B cell (primary cell): ENCODE results near the gene CHRM2. TPM values are rescaled to one million over a fixed set of nuclear protein-coding genes. Genes with fewer than 3 reads are reported as not detected.

Source experiments
- ATAC-seq: fragments of 200-7000 bp; cut with Tn5 transposase; one replicate; pipeline ENCODE4 v1.10.0; 2021; ENCODE audit warnings: low read depth, mild to moderate bottlenecking, moderate number of reproducible peaks, moderate library complexity
- CTCF ChIA-PET: fragments of 350-600 bp; sonication (Branson Sonifier 250); formaldehyde crosslinking; loops from one replicate; lab custom pipeline; 2021; ENCODE audit warnings: antibody characterized with exemption, inconsistent platforms; lab: Charles Lee
- POLR2A ChIA-PET: fragments of 350-600 bp; sonication (Branson Sonifier 250); formaldehyde crosslinking; loops from one replicate; lab custom pipeline; 2021; ENCODE audit warnings: antibody characterized with exemption; lab: Charles Lee
- DNase-seq: peaks from one replicate; pipeline ENCODE4 v3.0.0; 2013
- H2AFZ ChIP-seq: 2 replicates; pipeline ENCODE4 v1.6.1; 2012; ENCODE audit warnings: mild to moderate bottlenecking, low read depth, low read length; ENCODE audit not compliant: insufficient read depth, poor library complexity, severe bottlenecking
- H3K27ac ChIP-seq, 2 donors: 1 replicate in 1 of 2; 2 replicates in 1 of 2; pipeline ENCODE4 v1.5.1; 2012 to 2013; ENCODE audit warnings: low read length in 2 of 2, mild to moderate bottlenecking in 2 of 2, moderate library complexity in 1 of 2
- H3K27me3 ChIP-seq, 4 experiments: fragments of 200-600 bp in 1 of 4; sonication (generic) in 1 of 4; replicated peaks in 1 of 4; 1 replicate in 2 of 4; 2 replicates in 2 of 4; pipeline versions ENCODE4 v1.6.1 to v1.7.0; 2013 to 2016; ENCODE audit warnings: low read length in 3 of 4, mild to moderate bottlenecking in 2 of 4, mixed read lengths in 1 of 4, moderate library complexity in 1 of 4; ENCODE audit not compliant: insufficient read depth in 4 of 4, control insufficient read depth in 3 of 4; ENCODE audit errors: control extremely low read depth in 1 of 4
- H3K36me3 ChIP-seq, 2 experiments: replicated peaks in 1 of 2; 1 replicate in 1 of 2; 2 replicates in 1 of 2; pipeline versions ENCODE4 v1.6.1 to v1.7.1; 2013; ENCODE audit warnings: low read length in 1 of 2; ENCODE audit not compliant: insufficient read depth in 2 of 2, control insufficient read depth in 1 of 2; ENCODE audit errors: control extremely low read depth in 1 of 2, extremely low read depth in 1 of 2
- H3K4me1 ChIP-seq, 2 donors: fragments of 200-600 bp in 1 of 2; sonication (generic) in 1 of 2; 1 replicate in 1 of 2; 2 replicates in 1 of 2; pipeline versions ENCODE4 v1.5.1 to v1.6.1; 2013 to 2017; ENCODE audit warnings: low read length in 2 of 2; ENCODE audit not compliant: control insufficient read depth in 2 of 2, insufficient read depth in 2 of 2
- H3K4me2 ChIP-seq: replicated peaks from 2 replicates; pipeline ENCODE3; 2012; ENCODE audit warnings: mild to moderate bottlenecking, low read depth, low read length; ENCODE audit not compliant: poor library complexity, severe bottlenecking
- H3K4me3 ChIP-seq, 5 experiments: fragments of 200-600 bp in 1 of 5; sonication (generic) in 1 of 5; 1 replicate in 3 of 5; 2 replicates in 2 of 5; pipeline versions ENCODE4 v1.5.1 to v1.7.0; 2011 to 2016; ENCODE audit warnings: low read length in 4 of 5, mild to moderate bottlenecking in 4 of 5, low read depth in 2 of 5, control low read depth in 1 of 5, moderate library complexity in 1 of 5; ENCODE audit not compliant: insufficient read depth in 1 of 5; ENCODE audit errors: control extremely low read depth in 1 of 5, extremely low read depth in 1 of 5
- H3K79me2 ChIP-seq: fragments of 200-600 bp; sonication (generic); one replicate; pipeline ENCODE4 v1.6.0; 2016; ENCODE audit warnings: low read length; ENCODE audit not compliant: control insufficient read depth, insufficient read depth
- H3K9ac ChIP-seq: fragments of 200-600 bp; sonication (generic); 2 replicates; pipeline ENCODE4 v1.6.1; 2017; ENCODE audit warnings: mild to moderate bottlenecking, low read length, moderate library complexity
- H3K9me3 ChIP-seq, 3 donors: one replicate each; pipeline versions ENCODE4 v1.6.1 to v1.7.1; 2013; ENCODE audit warnings: low read length in 2 of 3; ENCODE audit not compliant: control insufficient read depth in 2 of 3, insufficient read depth in 1 of 3; ENCODE audit errors: control extremely low read depth in 1 of 3
- H4K20me1 ChIP-seq: 2 replicates; pipeline ENCODE4 v1.6.0; 2012; ENCODE audit warnings: mild to moderate bottlenecking, low read length; ENCODE audit not compliant: insufficient read depth, control insufficient read depth, poor library complexity, severe bottlenecking
- H3K27ac Mint-ChIP-seq: one replicate; pipeline ENCODE4 v1.8.0; 2021; ENCODE audit warnings: mixed read lengths
- H3K27me3 Mint-ChIP-seq: one replicate; pipeline ENCODE4 v1.8.0; 2021; ENCODE audit warnings: mixed read lengths
- H3K4me1 Mint-ChIP-seq: one replicate; pipeline ENCODE4 v1.8.0; 2021; ENCODE audit warnings: mixed read lengths
- H3K4me3 Mint-ChIP-seq: one replicate; pipeline ENCODE4 v1.8.0; 2021; ENCODE audit warnings: mixed read lengths
- H3K9me3 Mint-ChIP-seq: one replicate; pipeline ENCODE4 v1.8.0; 2022; ENCODE audit warnings: mixed read lengths; ENCODE audit not compliant: insufficient read depth
- EZH2 ChIP-seq: IDR thresholded peaks from 2 replicates; pipeline ENCODE4 v1.6.1; 2012; ENCODE audit warnings: borderline replicate concordance, low read depth, mild to moderate bottlenecking, moderate library complexity, low read length; ENCODE audit not compliant: insufficient read depth, poor library complexity, severe bottlenecking
- WGBS: methylation state at CpG from one replicate; pipeline ENCODE4 v1.1.5; 2013; ENCODE audit warnings: missing lambda C conversion rate; ENCODE audit not compliant: insufficient coverage; 5-methylcytosine and 5-hydroxymethylcytosine counted together
- intact Hi-C: fragments of 100-400 bp; cut with micrococcal nuclease; formaldehyde crosslinking; loops from one replicate; pipeline ENCODE4 v1.10.0; 2022
- polyA plus RNA-seq: library from polyadenylated mRNA; depleted of rRNA; stranded (reverse); fragments of >200 nt; gene quantifications from 2 replicates; pipeline ENCODE4 v1.2.3, GENCODE V29; 2012
- total RNA-seq, 2 donors: library from RNA; stranded (reverse); fragments of 120-200 nt in 1 of 2; gene quantifications; 1 replicate in 1 of 2; 2 replicates in 1 of 2; pipeline versions ENCODE4 v1.2.3 to v1.2.4, GENCODE V29; 2013 to 2022
- TF ChIP-seq, protein P1 (sequence below): fragments of 200-600 bp; IDR thresholded peaks from one replicate; pipeline ENCODE4 v1.8.0; 2022; ENCODE audit warnings: antibody characterized with exemption, mild to moderate bottlenecking

CHRM2 gene
- total and polyA plus RNA-seq, 2 donors (not counting 1 experiment from before 2014, with no cell fraction given), result not detected

DNA sequence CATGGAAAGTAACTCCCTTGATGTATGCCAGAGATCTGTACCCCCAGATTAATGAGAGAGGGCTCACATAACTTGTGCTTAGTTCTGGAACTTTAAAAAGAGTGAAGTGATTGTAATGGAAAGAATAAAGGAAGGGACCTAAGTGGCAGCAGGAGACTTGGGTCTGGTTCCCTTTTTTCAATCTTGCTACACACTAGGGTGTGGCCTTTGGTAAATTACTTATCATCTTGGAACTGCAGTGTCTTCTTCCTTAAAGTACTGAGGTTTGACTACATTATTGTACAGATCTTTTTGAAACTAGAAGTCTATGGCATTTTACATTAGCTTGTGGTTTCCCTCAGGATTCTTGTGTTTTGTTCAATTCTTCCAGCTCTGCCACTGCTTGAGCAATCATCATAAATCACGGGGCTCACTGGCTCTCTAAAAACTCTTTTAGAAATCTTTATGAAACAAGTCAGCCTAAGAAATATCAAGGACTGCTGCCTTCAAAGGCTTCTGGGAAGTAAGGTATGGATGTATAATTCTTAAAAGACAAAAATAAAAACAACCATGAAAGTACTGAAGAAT lies 22.5 kb upstream of the CHRM2 start:
- Mint-ChIP-seq H3K9me3 (peaks cover 6% of the 10 kb centered on the region), H3K27me3 (no peaks in the 10 kb centered on the region), H3K4me1 (no peaks in the 10 kb centered on the region), H3K27ac (no peak overlapping the region), H3K4me3 (no peak overlapping the region)
- H3K27ac ChIP-seq, result no peak overlapping the region
- no peaks in the 10 kb centered on the region for H3K9me3 ChIP-seq
- DNase-seq, result no peak
- no peaks in the 10 kb centered on the region for H4K20me1 ChIP-seq
- TF ChIP-seq EZH2, result no peak
- TF ChIP-seq, protein P1, sequence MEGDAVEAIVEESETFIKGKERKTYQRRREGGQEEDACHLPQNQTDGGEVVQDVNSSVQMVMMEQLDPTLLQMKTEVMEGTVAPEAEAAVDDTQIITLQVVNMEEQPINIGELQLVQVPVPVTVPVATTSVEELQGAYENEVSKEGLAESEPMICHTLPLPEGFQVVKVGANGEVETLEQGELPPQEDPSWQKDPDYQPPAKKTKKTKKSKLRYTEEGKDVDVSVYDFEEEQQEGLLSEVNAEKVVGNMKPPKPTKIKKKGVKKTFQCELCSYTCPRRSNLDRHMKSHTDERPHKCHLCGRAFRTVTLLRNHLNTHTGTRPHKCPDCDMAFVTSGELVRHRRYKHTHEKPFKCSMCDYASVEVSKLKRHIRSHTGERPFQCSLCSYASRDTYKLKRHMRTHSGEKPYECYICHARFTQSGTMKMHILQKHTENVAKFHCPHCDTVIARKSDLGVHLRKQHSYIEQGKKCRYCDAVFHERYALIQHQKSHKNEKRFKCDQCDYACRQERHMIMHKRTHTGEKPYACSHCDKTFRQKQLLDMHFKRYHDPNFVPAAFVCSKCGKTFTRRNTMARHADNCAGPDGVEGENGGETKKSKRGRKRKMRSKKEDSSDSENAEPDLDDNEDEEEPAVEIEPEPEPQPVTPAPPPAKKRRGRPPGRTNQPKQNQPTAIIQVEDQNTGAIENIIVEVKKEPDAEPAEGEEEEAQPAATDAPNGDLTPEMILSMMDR, result no peak
- no peaks in the 10 kb centered on the region for H3K4me1 ChIP-seq
- no peak for ATAC-seq
- no peaks in the 10 kb centered on the region for H3K36me3 ChIP-seq
- H3K9ac ChIP-seq, result no peak overlapping the region
- H3K79me2 ChIP-seq, result no peaks in the 10 kb centered on the region
- WGBS, result no CpG with 5 or more reads among the region's 1 CpG
- no peak overlapping the region for H3K4me2 ChIP-seq
- no peak overlapping the region for H2AFZ ChIP-seq
- no peak overlapping the region for H3K4me3 ChIP-seq
- H3K27me3 ChIP-seq, result no peaks in the 10 kb centered on the region
- intact Hi-C loops, result no loop called here
- CTCF ChIA-PET, result no interaction called here
- POLR2A ChIA-PET, result no interaction called here

DNA sequence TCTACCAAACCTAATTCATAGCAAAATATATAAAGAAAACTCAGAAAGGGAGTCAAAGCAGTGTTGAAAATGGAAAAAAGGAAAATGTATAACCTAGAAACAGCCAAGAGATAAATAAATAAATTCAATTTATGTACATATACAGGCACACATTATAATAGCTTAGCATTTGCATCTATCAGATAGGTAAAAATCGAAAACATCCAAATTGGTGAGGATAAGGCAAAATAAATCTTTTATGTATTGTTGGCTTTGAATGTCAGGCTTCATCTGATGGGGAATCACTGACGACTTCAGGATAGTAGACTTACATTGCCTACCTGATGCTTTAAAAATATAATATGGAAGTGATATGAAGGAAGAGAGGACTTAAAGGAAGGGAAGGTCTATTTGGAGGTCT lies 20.6 kb upstream of the CHRM2 start:
- Histone ChIP-seq H3K27ac (no peak overlapping the region), H4K20me1 (no peaks in the 10 kb centered on the region), H3K9ac (no peak overlapping the region), H3K79me2 (no peaks in the 10 kb centered on the region), H3K36me3 (no peaks in the 10 kb centered on the region), H3K4me3 (no peak overlapping the region), H3K9me3 (no peaks in the 10 kb centered on the region), H3K4me1 (no peaks in the 10 kb centered on the region), H3K4me2 (no peak overlapping the region), H2AFZ (no peak overlapping the region), H3K27me3 (no peaks in the 10 kb centered on the region)
- no peak overlapping the region for H3K27ac Mint-ChIP-seq
- no peaks in the 10 kb centered on the region for H3K4me1 Mint-ChIP-seq
- DNase-seq, result no peak
- CTCF ChIA-PET, result no interaction called here
- POLR2A ChIA-PET, result no interaction called here
- no CpG with 5 or more reads among the region's 2 CpGs for WGBS
- no peak for ATAC-seq
- peaks cover 6% of the 10 kb centered on the region for H3K9me3 Mint-ChIP-seq
- TF ChIP-seq EZH2, result no peak
- TF ChIP-seq, protein P1, result no peak
- H3K4me3 Mint-ChIP-seq, result no peak overlapping the region
- intact Hi-C loops, result no loop called here
- H3K27me3 Mint-ChIP-seq, result no peaks in the 10 kb centered on the region
